Hepatocyte (in vitro differentiated cells): ENCODE data around the gene COPZ2.

Experiments
- EZH2 ChIP-seq: fragments of 200-600 bp; sonication (generic); IDR thresholded peaks from 2 replicates; pipeline ENCODE4 v1.6.1; 2016; ENCODE audit warnings: antibody characterized with exemption, mild to moderate bottlenecking, borderline replicate concordance
- TF ChIP-seq, protein P1 (sequence below): fragments of 200-600 bp; sonication (generic); IDR thresholded peaks from 2 replicates; pipeline ENCODE4 v1.5.1; 2016; ENCODE audit warnings: antibody characterized with exemption, mild to moderate bottlenecking; ENCODE audit not compliant: poor library complexity

- no peak for TF ChIP-seq EZH2
- TF ChIP-seq, protein P1, sequence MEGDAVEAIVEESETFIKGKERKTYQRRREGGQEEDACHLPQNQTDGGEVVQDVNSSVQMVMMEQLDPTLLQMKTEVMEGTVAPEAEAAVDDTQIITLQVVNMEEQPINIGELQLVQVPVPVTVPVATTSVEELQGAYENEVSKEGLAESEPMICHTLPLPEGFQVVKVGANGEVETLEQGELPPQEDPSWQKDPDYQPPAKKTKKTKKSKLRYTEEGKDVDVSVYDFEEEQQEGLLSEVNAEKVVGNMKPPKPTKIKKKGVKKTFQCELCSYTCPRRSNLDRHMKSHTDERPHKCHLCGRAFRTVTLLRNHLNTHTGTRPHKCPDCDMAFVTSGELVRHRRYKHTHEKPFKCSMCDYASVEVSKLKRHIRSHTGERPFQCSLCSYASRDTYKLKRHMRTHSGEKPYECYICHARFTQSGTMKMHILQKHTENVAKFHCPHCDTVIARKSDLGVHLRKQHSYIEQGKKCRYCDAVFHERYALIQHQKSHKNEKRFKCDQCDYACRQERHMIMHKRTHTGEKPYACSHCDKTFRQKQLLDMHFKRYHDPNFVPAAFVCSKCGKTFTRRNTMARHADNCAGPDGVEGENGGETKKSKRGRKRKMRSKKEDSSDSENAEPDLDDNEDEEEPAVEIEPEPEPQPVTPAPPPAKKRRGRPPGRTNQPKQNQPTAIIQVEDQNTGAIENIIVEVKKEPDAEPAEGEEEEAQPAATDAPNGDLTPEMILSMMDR = no peak
Measured at GRCh38 chr17:48067245-48067644, 29.6 kb upstream of the COPZ2 start.
